EH (cell line): ENCODE measurements around the gene SEMA3C.
A peak's percentile ranks its signal among the peaks of the same experiment; 100 is the strongest.

Experiments
- DNase-seq: peaks from one replicate; pipeline ENCODE4 v3.0.0-alpha.2; 2015; ENCODE audit warnings: low read depth

Gene SEMA3C

GRCh38 chr7:80823057-80823456 lies 95.8 kb downstream of the SEMA3C start:
- no peak for DNase-seq

GRCh38 chr7:80821771-80822319 lies 97.0 kb downstream of the SEMA3C start:
- DNase-seq: no peak

- DNase-seq: no peak
These were observed 99.3 kb downstream of the SEMA3C start for GRCh38 chr7:80819503-80819902.

- DNase-seq: no peak
These were observed 100.7 kb downstream of the SEMA3C start for GRCh38 chr7:80818181-80818580.

- no peak for DNase-seq
These were observed 102.0 kb downstream of the SEMA3C start for GRCh38 chr7:80816806-80817205.

GRCh38 chr7:80815733-80816132 lies 103.1 kb downstream of the SEMA3C start:
- peak; percentile 9 for DNase-seq

GRCh38 chr7:80809545-80809944 lies 109.3 kb downstream of the SEMA3C start:
- DNase-seq: no peak

GRCh38 chr7:80807166-80807900 lies 111.5 kb downstream of the SEMA3C start:
- peak; percentile 66 for DNase-seq

- DNase-seq: no peak
These were observed 112.2 kb downstream of the SEMA3C start for GRCh38 chr7:80806663-80807062.

GRCh38 chr7:80804589-80804988 lies 114.3 kb downstream of the SEMA3C start:
- DNase-seq: no peak

GRCh38 chr7:80802527-80802926 lies 116.3 kb downstream of the SEMA3C start:
- DNase-seq: no peak

GRCh38 chr7:80794631-80795573 lies 123.9 kb downstream of the SEMA3C start:
- DNase-seq: no peak

GRCh38 chr7:80791509-80791929 lies 127.3 kb downstream of the SEMA3C start:
- no peak for DNase-seq

GRCh38 chr7:80790877-80791276 lies 128.0 kb downstream of the SEMA3C start:
- DNase-seq: no peak

- DNase-seq: no peak
These were observed 131.1 kb downstream of the SEMA3C start for GRCh38 chr7:80787721-80788120.

GRCh38 chr7:80785961-80786536 lies 132.8 kb downstream of the SEMA3C start:
- DNase-seq: peak; percentile 80

- DNase-seq: no peak
These were observed 133.6 kb downstream of the SEMA3C start for GRCh38 chr7:80785276-80785675.

GRCh38 chr7:80783678-80784327 lies 135.0 kb downstream of the SEMA3C start:
- DNase-seq: peak; percentile 77

GRCh38 chr7:80783186-80783677 lies 135.6 kb downstream of the SEMA3C start:
- no peak for DNase-seq

- peak; percentile 96 for DNase-seq
These were observed 137.3 kb downstream of the SEMA3C start for GRCh38 chr7:80781561-80781979.

GRCh38 chr7:80781146-80781545 lies 137.7 kb downstream of the SEMA3C start:
- no peak for DNase-seq

GRCh38 chr7:80779456-80779855 lies 139.4 kb downstream of the SEMA3C start:
- no peak for DNase-seq
